Measurements from ENCODE around the gene RIF1.
"Not testable (repeated sequence)": the region's sequence is repeated elsewhere in the genome, so short reads cannot be mapped to it uniquely, and the experiment has no call there.

The RIF1 gene

DNA sequence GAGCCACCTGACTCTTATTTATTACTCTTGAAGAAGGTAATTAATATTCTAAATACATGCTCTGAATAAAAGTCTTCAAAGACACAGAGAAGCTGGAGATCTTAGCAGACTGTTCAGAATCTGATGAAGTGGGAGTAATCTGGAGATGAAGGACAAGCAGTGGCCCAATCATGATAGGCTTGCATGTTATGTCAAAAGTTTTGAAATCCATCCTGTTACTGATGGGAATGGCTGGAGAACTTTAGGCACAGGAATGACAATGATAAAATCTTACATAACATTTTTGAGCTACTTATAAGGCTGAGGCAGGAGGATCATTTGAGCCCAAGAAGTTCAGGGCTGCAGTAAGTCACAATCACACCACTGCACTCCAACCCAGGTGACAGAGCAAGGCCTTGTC, 2.4 kb upstream of the RIF1 start:
- Histone ChIP-seq H2BK15ac (replicated peaks; ENCODE audit: low read depth) (no peak overlapping the region), H4K8ac (ENCODE audit: low read depth, low read length) (no peak overlapping the region), H3K4ac (ENCODE audit: low read depth, low read length) (no peak overlapping the region), H3K4me3 (ENCODE audit: low read length) (no peak overlapping the region), H3K27ac (ENCODE audit: low read depth, low read length) (no peak overlapping the region), H2BK120ac (ENCODE audit: low read depth, low read length) (no peak overlapping the region), H3K18ac (ENCODE audit: low read length) (no peak overlapping the region), H3K79me1 (ENCODE audit: low read length) (no peaks in the 10 kb centered on the region), H3K36me3 (ENCODE audit: control insufficient read depth, insufficient read depth, low read length) (no peaks in the 10 kb centered on the region), H3K23ac (ENCODE audit: low read length) (no peak overlapping the region), H3K79me2 (ENCODE audit: control insufficient read depth, insufficient read depth, low read length) (peaks cover 18% of the 10 kb centered on the region), H3K4me1 (ENCODE audit: control insufficient read depth, low read depth, low read length) (no peaks in the 10 kb centered on the region), H3K27me3 (ENCODE audit: insufficient read depth, low read length, poor library complexity) (no peaks in the 10 kb centered on the region), H3K4me2 (ENCODE audit: low read length) (no peak overlapping the region), H3K56ac (ENCODE audit: low read length) (no peak overlapping the region), H2AK5ac (ENCODE audit: low read length) (no peak overlapping the region), H2BK5ac (ENCODE audit: low read length) (no peak overlapping the region), H4K5ac (ENCODE audit: low read length) (no peak overlapping the region), H3K9ac (ENCODE audit: low read length) (no peak overlapping the region)
- DNase-seq, result no peak

DNA sequence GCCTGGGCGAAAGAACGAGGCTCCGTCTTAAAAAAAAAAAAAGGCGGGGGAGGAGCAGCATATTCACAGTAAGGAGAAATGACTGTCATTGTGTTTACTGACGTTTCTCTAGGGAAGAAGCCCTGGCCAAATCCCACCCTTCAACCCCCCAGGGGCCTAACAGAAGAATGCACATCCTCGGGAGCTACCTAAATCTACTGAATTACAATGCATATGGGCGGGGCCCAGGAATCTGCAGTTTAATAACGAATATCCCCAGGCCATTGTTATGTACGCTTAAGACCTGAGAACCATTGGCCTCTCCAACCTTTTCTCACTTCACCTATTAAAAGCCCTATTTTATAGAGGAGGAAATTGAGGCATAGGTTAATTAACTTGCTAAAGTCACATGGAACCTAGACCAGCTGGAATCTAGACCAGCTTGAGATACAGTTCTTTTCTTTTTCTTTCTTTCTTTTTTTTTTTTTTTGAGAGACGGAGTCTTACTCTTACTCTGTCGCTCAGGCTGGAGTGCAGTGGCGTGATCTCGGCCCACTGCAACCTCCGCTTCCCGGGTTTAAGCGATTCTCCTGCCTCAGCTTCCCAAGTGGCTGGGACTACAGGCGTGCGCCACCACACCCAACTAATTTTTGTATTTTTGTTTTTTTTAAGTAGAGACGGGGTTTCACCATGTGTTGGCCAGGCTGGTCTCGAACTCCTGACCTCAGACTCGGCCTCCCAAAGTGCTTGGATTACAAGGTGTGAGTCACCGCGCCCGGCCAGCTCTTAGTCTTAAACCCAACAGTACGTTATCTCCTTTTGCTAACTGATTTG, 708 bp upstream of the RIF1 start:
- Histone ChIP-seq H3K23ac (ENCODE audit: low read length) (no peak overlapping the region), H3K27ac (ENCODE audit: low read depth, low read length) (no peak overlapping the region), H4K5ac (ENCODE audit: low read length) (no peak overlapping the region), H2BK120ac (ENCODE audit: low read depth, low read length) (no peak overlapping the region), H3K79me2 (ENCODE audit: control insufficient read depth, insufficient read depth, low read length) (peaks cover 30% of the 10 kb centered on the region), H3K4me1 (ENCODE audit: control insufficient read depth, low read depth, low read length) (no peaks in the 10 kb centered on the region), H3K36me3 (ENCODE audit: control insufficient read depth, insufficient read depth, low read length) (no peaks in the 10 kb centered on the region), H3K79me1 (ENCODE audit: low read length) (no peaks in the 10 kb centered on the region), H3K4me2 (ENCODE audit: low read length) (no peak overlapping the region), H3K4ac (ENCODE audit: low read depth, low read length) (no peak overlapping the region), H2AK5ac (ENCODE audit: low read length) (no peak overlapping the region), H2BK5ac (ENCODE audit: low read length) (no peak overlapping the region), H4K8ac (ENCODE audit: low read depth, low read length) (no peak overlapping the region), H3K4me3 (ENCODE audit: low read length) (no peak overlapping the region), H2BK15ac (replicated peaks; ENCODE audit: low read depth) (no peak overlapping the region), H3K27me3 (ENCODE audit: insufficient read depth, low read length, poor library complexity) (no peaks in the 10 kb centered on the region), H3K9ac (ENCODE audit: low read length) (no peak overlapping the region), H3K56ac (ENCODE audit: low read length) (no peak overlapping the region), H3K18ac (ENCODE audit: low read length) (no peak overlapping the region)
- no CpG with 5 or more reads among the region's 25 CpGs for WGBS (ENCODE audit: extremely low coverage, insufficient coverage, low lambda C conversion rate)
- DNase-seq, result peak; percentile 63

DNA sequence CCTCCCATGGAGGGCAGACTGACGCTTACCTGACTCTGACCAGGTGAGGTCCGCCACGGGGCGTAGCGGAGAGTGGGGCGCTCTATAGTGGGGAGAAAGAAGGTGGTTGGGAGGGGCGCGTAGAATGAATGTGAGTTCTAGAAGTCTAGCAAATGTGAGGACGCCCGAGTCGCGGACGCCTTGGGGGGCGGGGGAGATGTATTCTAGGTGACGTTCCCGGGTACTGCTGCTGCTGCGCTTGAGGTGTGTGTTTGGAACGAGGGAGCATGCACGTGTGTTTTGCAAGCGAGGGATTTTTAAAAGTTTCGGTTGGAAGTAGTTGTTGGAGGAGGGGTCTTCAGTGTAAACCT, 758 bp downstream of the RIF1 start:
- peaks cover 2% of the 10 kb centered on the region for H3K36me3 ChIP-seq (ENCODE audit: control insufficient read depth, insufficient read depth, low read length)
- H3K23ac ChIP-seq (ENCODE audit: low read length), result peak overlapping the region; percentile 94
- H3K4me2 ChIP-seq (ENCODE audit: low read length), result peak overlapping the region; percentile 68
- H3K27me3 ChIP-seq (ENCODE audit: insufficient read depth, low read length, poor library complexity), result no peaks in the 10 kb centered on the region
- H2BK15ac ChIP-seq (replicated peaks; ENCODE audit: low read depth), result no peak overlapping the region
- H3K4me1 ChIP-seq (ENCODE audit: control insufficient read depth, low read depth, low read length), result no peaks in the 10 kb centered on the region
- no peak overlapping the region for H3K4ac ChIP-seq (ENCODE audit: low read depth, low read length)
- no CpG with 5 or more reads among the region's 21 CpGs for WGBS (ENCODE audit: extremely low coverage, insufficient coverage, low lambda C conversion rate)
- peak overlapping the region; percentile 81 for H3K18ac ChIP-seq (ENCODE audit: low read length)
- peak overlapping the region; percentile 100 for H3K4me3 ChIP-seq (ENCODE audit: low read length)
- H4K5ac ChIP-seq (ENCODE audit: low read length), result no peak overlapping the region
- H2BK120ac ChIP-seq (ENCODE audit: low read depth, low read length), result no peak overlapping the region
- H3K79me2 ChIP-seq (ENCODE audit: control insufficient read depth, insufficient read depth, low read length), result peaks cover 33% of the 10 kb centered on the region
- H3K27ac ChIP-seq (ENCODE audit: low read depth, low read length), result peak overlapping the region; percentile 94
- DNase-seq, result peak; percentile 69
- no peaks in the 10 kb centered on the region for H3K79me1 ChIP-seq (ENCODE audit: low read length)
- H3K56ac ChIP-seq (ENCODE audit: low read length), result peak overlapping the region; percentile 97
- H2AK5ac ChIP-seq (ENCODE audit: low read length), result no peak overlapping the region
- H3K9ac ChIP-seq (ENCODE audit: low read length), result peak overlapping the region; percentile 99
- H4K8ac ChIP-seq (ENCODE audit: low read depth, low read length), result no peak overlapping the region
- H2BK5ac ChIP-seq (ENCODE audit: low read length), result peak overlapping the region; percentile 73

DNA sequence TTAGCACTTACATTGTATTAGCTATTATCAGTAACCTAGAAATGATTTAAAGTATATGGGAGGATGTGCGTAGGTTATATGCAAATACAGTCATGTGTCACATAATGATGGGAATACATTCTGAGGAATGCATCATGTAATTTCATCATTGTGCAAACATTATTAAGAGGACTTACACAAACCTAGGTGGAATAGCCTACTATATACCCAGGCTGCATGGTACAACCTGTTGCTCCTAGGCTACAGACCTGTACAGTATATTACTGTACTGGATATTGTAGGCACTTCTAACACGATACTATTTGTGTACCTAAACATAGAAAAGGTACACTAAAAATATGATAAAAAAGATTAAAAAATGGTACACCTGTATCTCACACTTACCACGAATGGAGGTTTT, 7.9 kb downstream of the RIF1 start:
- no peak overlapping the region for H3K56ac ChIP-seq (ENCODE audit: low read length)
- no peak overlapping the region for H2AK5ac ChIP-seq (ENCODE audit: low read length)
- H4K8ac ChIP-seq (ENCODE audit: low read depth, low read length), result no peak overlapping the region
- no peak overlapping the region for H3K9ac ChIP-seq (ENCODE audit: low read length)
- H3K4me2 ChIP-seq (ENCODE audit: low read length), result no peak overlapping the region
- H2BK120ac ChIP-seq (ENCODE audit: low read depth, low read length), result no peak overlapping the region
- H3K79me2 ChIP-seq (ENCODE audit: control insufficient read depth, insufficient read depth, low read length), result peaks cover 17% of the 10 kb centered on the region
- H3K27me3 ChIP-seq (ENCODE audit: insufficient read depth, low read length, poor library complexity), result no peaks in the 10 kb centered on the region
- H3K79me1 ChIP-seq (ENCODE audit: low read length), result peaks cover 5% of the 10 kb centered on the region
- no peak for DNase-seq
- H4K5ac ChIP-seq (ENCODE audit: low read length), result no peak overlapping the region
- no CpG with 5 or more reads among the region's 3 CpGs for WGBS (ENCODE audit: extremely low coverage, insufficient coverage, low lambda C conversion rate)
- no peak overlapping the region for H3K18ac ChIP-seq (ENCODE audit: low read length)
- no peak overlapping the region for H3K27ac ChIP-seq (ENCODE audit: low read depth, low read length)
- H3K4ac ChIP-seq (ENCODE audit: low read depth, low read length), result no peak overlapping the region
- no peak overlapping the region for H2BK5ac ChIP-seq (ENCODE audit: low read length)
- no peak overlapping the region for H3K4me3 ChIP-seq (ENCODE audit: low read length)
- H2BK15ac ChIP-seq (replicated peaks; ENCODE audit: low read depth), result no peak overlapping the region
- no peak overlapping the region for H3K23ac ChIP-seq (ENCODE audit: low read length)
- H3K36me3 ChIP-seq (ENCODE audit: control insufficient read depth, insufficient read depth, low read length), result peaks cover 9% of the 10 kb centered on the region
- H3K4me1 ChIP-seq (ENCODE audit: control insufficient read depth, low read depth, low read length), result no peaks in the 10 kb centered on the region

DNA sequence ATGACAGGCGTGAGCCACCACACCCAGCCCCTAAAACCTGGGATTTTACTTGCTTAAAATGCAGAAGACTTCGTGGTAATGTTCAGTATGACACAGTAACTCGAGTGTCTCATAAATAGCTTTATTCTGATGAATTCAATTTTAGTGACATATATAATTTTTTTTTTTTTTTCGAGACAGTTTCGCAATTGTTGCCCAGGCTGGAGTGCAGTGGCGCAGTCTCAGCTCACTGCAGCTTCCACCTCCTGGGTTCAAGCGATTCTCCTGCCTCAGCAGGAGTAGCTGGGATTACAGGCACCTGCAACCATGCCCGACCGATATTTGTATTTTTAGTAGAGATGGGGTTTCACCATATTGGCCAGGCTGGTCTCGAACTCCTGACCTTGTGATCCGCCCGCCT, 12.0 kb downstream of the RIF1 start:
- H2BK120ac ChIP-seq (ENCODE audit: low read depth, low read length); H3K27ac ChIP-seq (ENCODE audit: low read depth, low read length); H2BK5ac ChIP-seq (ENCODE audit: low read length); H3K4me2 ChIP-seq (ENCODE audit: low read length); H3K4me3 ChIP-seq (ENCODE audit: low read length); H3K36me3 ChIP-seq (ENCODE audit: control insufficient read depth, insufficient read depth, low read length); H2BK15ac ChIP-seq (replicated peaks; ENCODE audit: low read depth); H3K79me1 ChIP-seq (ENCODE audit: low read length); H3K4me1 ChIP-seq (ENCODE audit: control insufficient read depth, low read depth, low read length); H3K9ac ChIP-seq (ENCODE audit: low read length); H3K4ac ChIP-seq (ENCODE audit: low read depth, low read length); H3K56ac ChIP-seq (ENCODE audit: low read length); H3K23ac ChIP-seq (ENCODE audit: low read length); H4K5ac ChIP-seq (ENCODE audit: low read length); H3K27me3 ChIP-seq (ENCODE audit: insufficient read depth, low read length, poor library complexity); DNase-seq; H4K8ac ChIP-seq (ENCODE audit: low read depth, low read length); H3K18ac ChIP-seq (ENCODE audit: low read length); H2AK5ac ChIP-seq (ENCODE audit: low read length): not testable (repeated sequence)
- H3K79me2 ChIP-seq (ENCODE audit: control insufficient read depth, insufficient read depth, low read length), result peaks cover 15% of the 10 kb centered on the region
- WGBS (ENCODE audit: extremely low coverage, insufficient coverage, low lambda C conversion rate), result no CpG with 5 or more reads among the region's 12 CpGs

DNA sequence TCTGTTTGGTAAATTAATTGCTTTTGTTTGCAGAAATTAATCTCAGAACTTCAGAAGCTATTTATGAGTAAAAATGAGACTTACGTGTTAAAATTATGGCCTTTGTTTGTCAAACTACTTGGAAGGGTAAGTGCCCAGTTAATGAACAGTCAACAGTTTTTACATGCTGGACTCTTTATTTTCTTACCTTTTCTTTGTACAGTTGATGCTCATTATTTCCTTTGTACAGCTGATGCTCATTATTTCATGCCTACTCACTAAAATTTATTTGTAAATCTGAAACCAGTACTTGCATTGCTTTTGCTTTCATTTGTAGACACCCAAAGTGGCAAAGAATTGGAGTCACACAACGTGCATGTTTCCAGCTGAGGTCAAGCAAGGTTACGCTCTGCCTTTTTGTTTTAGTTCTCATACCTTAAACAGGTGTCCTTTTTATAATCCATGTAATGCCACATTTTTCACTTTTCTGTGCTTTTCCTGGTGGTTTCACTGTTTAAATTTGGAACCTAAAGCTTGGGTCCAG, 13.3 kb downstream of the RIF1 start:
- no peaks in the 10 kb centered on the region for H3K27me3 ChIP-seq (ENCODE audit: insufficient read depth, low read length, poor library complexity)
- no peak overlapping the region for H2BK5ac ChIP-seq (ENCODE audit: low read length)
- peaks cover 12% of the 10 kb centered on the region for H3K79me2 ChIP-seq (ENCODE audit: control insufficient read depth, insufficient read depth, low read length)
- H3K23ac ChIP-seq (ENCODE audit: low read length), result no peak overlapping the region
- H3K4me2 ChIP-seq (ENCODE audit: low read length), result no peak overlapping the region
- H3K9ac ChIP-seq (ENCODE audit: low read length), result no peak overlapping the region
- H3K56ac ChIP-seq (ENCODE audit: low read length), result no peak overlapping the region
- H3K4ac ChIP-seq (ENCODE audit: low read depth, low read length), result no peak overlapping the region
- no peak overlapping the region for H4K8ac ChIP-seq (ENCODE audit: low read depth, low read length)
- no peak overlapping the region for H2AK5ac ChIP-seq (ENCODE audit: low read length)
- WGBS (ENCODE audit: extremely low coverage, insufficient coverage, low lambda C conversion rate), result no CpG with 5 or more reads among the region's 3 CpGs
- no peak overlapping the region for H4K5ac ChIP-seq (ENCODE audit: low read length)
- H2BK15ac ChIP-seq (replicated peaks; ENCODE audit: low read depth), result no peak overlapping the region
- H3K27ac ChIP-seq (ENCODE audit: low read depth, low read length), result no peak overlapping the region
- H3K4me3 ChIP-seq (ENCODE audit: low read length), result no peak overlapping the region
- no peak overlapping the region for H2BK120ac ChIP-seq (ENCODE audit: low read depth, low read length)
- H3K79me1 ChIP-seq (ENCODE audit: low read length), result peaks cover 6% of the 10 kb centered on the region
- H3K4me1 ChIP-seq (ENCODE audit: control insufficient read depth, low read depth, low read length), result no peaks in the 10 kb centered on the region
- DNase-seq, result no peak
- H3K36me3 ChIP-seq (ENCODE audit: control insufficient read depth, insufficient read depth, low read length), result peaks cover 7% of the 10 kb centered on the region
- no peak overlapping the region for H3K18ac ChIP-seq (ENCODE audit: low read length)

All from mesendoderm (in vitro differentiated cells).